Hepatocyte (in vitro differentiated cells): ENCODE measurements around the gene TMEM14B. TPM values are rescaled to one million over a fixed set of nuclear protein-coding genes. Genes with fewer than 3 reads are reported as not detected.
A peak's percentile ranks its signal among the peaks of the same experiment; 100 is the strongest.
"Not testable (repeated sequence)": the region's sequence is repeated elsewhere in the genome, so short reads cannot be mapped to it uniquely, and the experiment has no call there.

Experiments used
- DNase-seq: peaks from one replicate; pipeline ENCODE4 v3.0.0-alpha.2; 2016; ENCODE audit warnings: low spot score
- H2AFZ ChIP-seq: fragments of 200-600 bp; sonication (generic); 2 replicates; pipeline ENCODE4 v1.6.0; 2016; ENCODE audit warnings: antibody characterized with exemption, mild to moderate bottlenecking
- H3K27ac ChIP-seq: fragments of 200-600 bp; sonication (generic); 2 replicates; pipeline ENCODE4 v1.5.1; 2016; ENCODE audit warnings: mild to moderate bottlenecking
- H3K27me3 ChIP-seq: fragments of 200-600 bp; sonication (generic); 2 replicates; pipeline ENCODE4 v1.6.1; 2016
- H3K36me3 ChIP-seq: fragments of 200-600 bp; sonication (generic); replicated peaks from 2 replicates; pipeline ENCODE4 v1.5.1; 2016; ENCODE audit warnings: low read depth; ENCODE audit not compliant: insufficient read depth
- H3K4me1 ChIP-seq: fragments of 200-600 bp; sonication (generic); 2 replicates; pipeline ENCODE4 v1.5.1; 2016; ENCODE audit warnings: mild to moderate bottlenecking, moderate library complexity; ENCODE audit not compliant: insufficient read depth
- H3K4me2 ChIP-seq: fragments of 200-600 bp; sonication (generic); 2 replicates; pipeline ENCODE4 v1.6.0; 2016
- H3K4me3 ChIP-seq: fragments of 200-600 bp; sonication (generic); 2 replicates; pipeline ENCODE4 v1.5.1; 2016; ENCODE audit warnings: mild to moderate bottlenecking
- H3K79me2 ChIP-seq: fragments of 200-600 bp; sonication (generic); 2 replicates; pipeline ENCODE4 v1.6.0; 2017; ENCODE audit warnings: mild to moderate bottlenecking
- H3K9me2 ChIP-seq: fragments of 200-600 bp; sonication (generic); replicated peaks from 2 replicates; pipeline ENCODE4 v1.6.0; 2017; ENCODE audit warnings: mild to moderate bottlenecking; ENCODE audit not compliant: insufficient read depth
- H3K9me3 ChIP-seq: fragments of 200-600 bp; sonication (generic); 2 replicates; pipeline ENCODE4 v1.5.1; 2016; ENCODE audit warnings: low read depth, mild to moderate bottlenecking
- H4K20me1 ChIP-seq: fragments of 200-600 bp; sonication (generic); 2 replicates; pipeline ENCODE4 v1.6.0; 2016; ENCODE audit warnings: mild to moderate bottlenecking; ENCODE audit not compliant: insufficient read depth, poor library complexity, severe bottlenecking
- EZH2 ChIP-seq: fragments of 200-600 bp; sonication (generic); IDR thresholded peaks from 2 replicates; pipeline ENCODE4 v1.6.1; 2016; ENCODE audit warnings: antibody characterized with exemption, mild to moderate bottlenecking, borderline replicate concordance
- EZH2phosphoT487 ChIP-seq: fragments of 200-600 bp; sonication (generic); IDR thresholded peaks from one replicate; pipeline ENCODE4 v1.6.1; 2018; ENCODE audit warnings: antibody characterized with exemption, mild to moderate bottlenecking, low read depth, moderate library complexity; ENCODE audit not compliant: unreplicated experiment, severe bottlenecking
- WGBS: methylation state at CpG from one replicate; pipeline ENCODE4 v1.1.6; 2016; ENCODE audit warnings: low lambda C conversion rate; ENCODE audit errors: missing lambda C conversion rate; 5-methylcytosine and 5-hydroxymethylcytosine counted together
- polyA plus RNA-seq: library from polyadenylated mRNA; unstranded; fragments of >200 nt; fragmentation: Nextera tagmentation; extraction: Ambion mirVana; gene quantifications from 2 replicates; pipeline ENCODE4 v1.2.1, GENCODE V29; 2016
- total RNA-seq: library from RNA; depleted of rRNA; stranded (reverse); fragments of >200 nt; gene quantifications from 2 replicates; pipeline ENCODE4 v1.2.3, GENCODE V29; 2014
- TF ChIP-seq, protein P1 (sequence below): fragments of 200-600 bp; sonication (generic); IDR thresholded peaks from 2 replicates; pipeline ENCODE4 v1.5.1; 2016; ENCODE audit warnings: antibody characterized with exemption, mild to moderate bottlenecking; ENCODE audit not compliant: poor library complexity

TMEM14B gene
- total and polyA plus RNA-seq, 2 experiments from 2014 or later = 63.9 to 108 TPM

DNA sequence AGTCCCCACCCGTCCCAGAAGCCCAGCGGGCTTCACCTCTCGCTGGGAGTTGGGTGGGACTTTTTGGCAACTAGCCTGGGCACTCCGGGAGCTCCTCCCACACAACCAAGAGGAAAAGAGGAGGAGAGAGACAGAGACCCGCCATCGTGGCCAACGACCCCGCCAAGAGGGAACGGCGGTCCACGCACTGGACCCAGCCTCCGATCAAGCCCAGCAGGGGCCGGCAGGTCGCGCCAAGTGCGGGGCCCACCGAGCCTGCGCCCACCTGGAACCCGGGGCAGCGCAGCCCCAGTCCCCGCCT is 27.7 kb upstream of the TMEM14B start:
- 98% methylated on average over 20 of the region's 21 CpGs for WGBS
- no peaks in the 10 kb centered on the region for H3K9me3 ChIP-seq
- H3K4me2 ChIP-seq = no peak overlapping the region
- peaks cover 21% of the 10 kb centered on the region for H3K4me1 ChIP-seq
- no peak for DNase-seq
- H3K27ac ChIP-seq = peak overlapping the region; percentile 80
- peaks cover 16% of the 10 kb centered on the region for H3K79me2 ChIP-seq
- no peaks in the 10 kb centered on the region for H3K9me2 ChIP-seq
- H3K36me3 ChIP-seq = no peaks in the 10 kb centered on the region
- H3K27me3 ChIP-seq = no peaks in the 10 kb centered on the region
- no peaks in the 10 kb centered on the region for H4K20me1 ChIP-seq
- TF ChIP-seq EZH2phosphoT487 (no peak), EZH2 (no peak)
- TF ChIP-seq, protein P1, sequence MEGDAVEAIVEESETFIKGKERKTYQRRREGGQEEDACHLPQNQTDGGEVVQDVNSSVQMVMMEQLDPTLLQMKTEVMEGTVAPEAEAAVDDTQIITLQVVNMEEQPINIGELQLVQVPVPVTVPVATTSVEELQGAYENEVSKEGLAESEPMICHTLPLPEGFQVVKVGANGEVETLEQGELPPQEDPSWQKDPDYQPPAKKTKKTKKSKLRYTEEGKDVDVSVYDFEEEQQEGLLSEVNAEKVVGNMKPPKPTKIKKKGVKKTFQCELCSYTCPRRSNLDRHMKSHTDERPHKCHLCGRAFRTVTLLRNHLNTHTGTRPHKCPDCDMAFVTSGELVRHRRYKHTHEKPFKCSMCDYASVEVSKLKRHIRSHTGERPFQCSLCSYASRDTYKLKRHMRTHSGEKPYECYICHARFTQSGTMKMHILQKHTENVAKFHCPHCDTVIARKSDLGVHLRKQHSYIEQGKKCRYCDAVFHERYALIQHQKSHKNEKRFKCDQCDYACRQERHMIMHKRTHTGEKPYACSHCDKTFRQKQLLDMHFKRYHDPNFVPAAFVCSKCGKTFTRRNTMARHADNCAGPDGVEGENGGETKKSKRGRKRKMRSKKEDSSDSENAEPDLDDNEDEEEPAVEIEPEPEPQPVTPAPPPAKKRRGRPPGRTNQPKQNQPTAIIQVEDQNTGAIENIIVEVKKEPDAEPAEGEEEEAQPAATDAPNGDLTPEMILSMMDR = no peak
- H2AFZ ChIP-seq = no peak overlapping the region
- no peak overlapping the region for H3K4me3 ChIP-seq

GRCh38 chr6:10720265-10720959 is 27.2 kb upstream of the TMEM14B start:
- DNase-seq = no peak
- Histone ChIP-seq H3K9me2 (no peaks in the 10 kb centered on the region), H3K27me3 (no peaks in the 10 kb centered on the region), H3K9me3 (no peaks in the 10 kb centered on the region), H3K4me1 (peaks cover 21% of the 10 kb centered on the region), H3K79me2 (peaks cover 21% of the 10 kb centered on the region), H2AFZ (no peak overlapping the region), H4K20me1 (no peaks in the 10 kb centered on the region), H3K4me3 (no peak overlapping the region), H3K36me3 (no peaks in the 10 kb centered on the region), H3K4me2 (no peak overlapping the region), H3K27ac (no peak overlapping the region)
- 98% methylated on average over 40 of the region's 49 CpGs for WGBS
- TF ChIP-seq, protein P1 = no peak
- TF ChIP-seq EZH2 (no peak), EZH2phosphoT487 (no peak)

- H3K9me3 ChIP-seq, H4K20me1 ChIP-seq, H3K36me3 ChIP-seq, H3K9me2 ChIP-seq, H3K4me3 ChIP-seq, H3K27me3 ChIP-seq, DNase-seq: not testable (repeated sequence)
- H2AFZ ChIP-seq = peak overlapping the region; percentile 68
- peaks cover 29% of the 10 kb centered on the region for H3K79me2 ChIP-seq
- peaks cover 21% of the 10 kb centered on the region for H3K4me1 ChIP-seq
- peak overlapping the region; percentile 89 for H3K27ac ChIP-seq
- H3K4me2 ChIP-seq = peak overlapping the region; percentile 73
- 90% methylated on average over 17 of the region's 17 CpGs for WGBS
These were observed 26.4 kb upstream of the TMEM14B start for GRCh38 chr6:10720960-10721849.
